Neuron (in vitro differentiated cells): ENCODE data around the gene PPCDC.
A peak's percentile ranks its signal among the peaks of the same experiment; 100 is the strongest.

ENCODE experiments used
- H2AFZ ChIP-seq: one replicate; pipeline ENCODE4 v1.6.1; 2013; ENCODE audit warnings: low read depth, mild to moderate bottlenecking, inconsistent platforms, low read length, moderate library complexity
- H3K27me3 ChIP-seq: one replicate; pipeline ENCODE4 v1.6.1; 2013; ENCODE audit warnings: low read length; ENCODE audit not compliant: insufficient read depth
- H3K36me3 ChIP-seq: one replicate; pipeline ENCODE4 v1.6.1; 2013; ENCODE audit warnings: low read length; ENCODE audit not compliant: insufficient read depth
- H3K4me1 ChIP-seq: one replicate; pipeline ENCODE4 v1.6.1; 2013; ENCODE audit warnings: low read length; ENCODE audit not compliant: insufficient read depth
- H3K4me3 ChIP-seq: 2 replicates; pipeline ENCODE4 v1.5.1; 2013; ENCODE audit warnings: mild to moderate bottlenecking, low read length, moderate library complexity
- H3K9me3 ChIP-seq: one replicate; pipeline ENCODE4 v1.6.1; 2013; ENCODE audit warnings: low read length

The PPCDC gene

GRCh38 chr15:74995779-74996765 is 27.3 kb upstream of the PPCDC start:
- H3K9me3 ChIP-seq: peaks cover 4% of the 10 kb centered on the region
- H3K36me3 ChIP-seq: peaks cover 2% of the 10 kb centered on the region
- peaks cover 13% of the 10 kb centered on the region for H3K4me1 ChIP-seq
- H2AFZ ChIP-seq: peak overlapping the region; percentile 56
- no peaks in the 10 kb centered on the region for H3K27me3 ChIP-seq
- H3K4me3 ChIP-seq: peak overlapping the region; percentile 79

DNA sequence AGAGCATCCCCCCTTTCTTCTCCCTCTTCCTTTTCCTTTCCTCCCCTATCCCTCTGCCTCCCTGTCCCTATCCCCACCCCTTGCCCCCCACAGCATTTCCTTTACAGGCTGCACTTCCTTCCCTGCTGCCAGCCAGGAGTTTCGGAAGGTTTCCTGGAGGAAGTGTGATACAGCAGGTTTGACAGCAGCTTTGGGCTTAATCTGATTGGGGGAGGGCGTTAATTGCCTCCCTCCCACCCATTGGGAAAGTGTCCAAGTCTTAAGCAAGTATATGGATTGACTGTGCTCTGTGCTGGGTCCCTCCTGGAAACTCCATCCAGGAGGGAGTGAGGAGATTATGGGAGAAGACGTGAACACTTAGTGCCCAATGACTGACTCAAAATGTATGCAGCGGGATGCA is 26.2 kb upstream of the PPCDC start:
- H3K9me3 ChIP-seq: peaks cover 4% of the 10 kb centered on the region
- H3K4me3 ChIP-seq: no peak overlapping the region
- peaks cover 13% of the 10 kb centered on the region for H3K4me1 ChIP-seq
- H3K36me3 ChIP-seq: peaks cover 2% of the 10 kb centered on the region
- no peak overlapping the region for H2AFZ ChIP-seq
- H3K27me3 ChIP-seq: no peaks in the 10 kb centered on the region

DNA sequence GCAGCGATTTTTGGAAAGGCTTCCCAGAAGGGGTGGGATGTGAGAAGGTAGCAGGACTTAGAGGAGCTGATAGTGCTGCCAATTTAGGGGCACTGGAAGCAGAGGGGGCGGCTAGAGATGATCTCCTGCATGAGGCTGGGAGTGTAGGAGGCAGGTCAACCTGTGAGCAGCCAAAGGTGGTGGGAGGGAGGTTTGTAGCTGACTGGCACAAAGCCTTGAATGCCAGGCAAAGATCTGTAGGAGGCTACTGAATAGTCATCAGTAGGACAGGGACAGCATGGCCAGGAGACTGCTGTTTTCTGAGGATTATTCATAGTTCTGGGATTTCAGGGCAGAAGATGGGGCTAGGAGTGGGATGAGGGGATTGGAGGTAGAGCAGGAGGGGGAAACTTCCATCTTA is 25.8 kb upstream of the PPCDC start:
- H2AFZ ChIP-seq: no peak overlapping the region
- no peaks in the 10 kb centered on the region for H3K27me3 ChIP-seq
- peaks cover 13% of the 10 kb centered on the region for H3K4me1 ChIP-seq
- peaks cover 4% of the 10 kb centered on the region for H3K9me3 ChIP-seq
- H3K36me3 ChIP-seq: peaks cover 2% of the 10 kb centered on the region
- H3K4me3 ChIP-seq: no peak overlapping the region

DNA sequence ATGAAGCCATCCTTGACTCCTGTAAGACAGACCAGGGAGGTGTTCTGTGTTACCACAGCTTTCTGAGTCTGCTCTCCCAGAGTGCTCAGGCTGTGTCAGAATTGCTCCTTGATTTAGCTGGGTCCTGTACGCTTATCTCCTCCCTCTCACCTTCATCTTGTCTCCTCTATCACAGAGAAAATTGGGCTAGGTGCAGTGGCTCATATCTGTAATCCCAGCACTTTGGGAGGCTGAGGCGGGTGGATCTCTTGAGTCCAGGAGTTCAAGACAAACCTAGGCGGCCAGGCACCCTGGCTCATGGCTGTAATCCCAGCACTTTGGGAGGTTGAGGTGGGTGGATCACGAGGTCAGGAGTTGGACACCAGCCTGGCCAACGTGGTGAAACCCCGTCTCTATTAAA is 22.1 kb upstream of the PPCDC start:
- Histone ChIP-seq H3K9me3 (peaks cover 4% of the 10 kb centered on the region), H3K4me1 (peaks cover 7% of the 10 kb centered on the region), H3K27me3 (no peaks in the 10 kb centered on the region), H2AFZ (no peak overlapping the region), H3K4me3 (no peak overlapping the region), H3K36me3 (peaks cover 9% of the 10 kb centered on the region)

GRCh38 chr15:75002398-75002797 is 21.0 kb upstream of the PPCDC start:
- peaks cover 2% of the 10 kb centered on the region for H3K9me3 ChIP-seq
- no peaks in the 10 kb centered on the region for H3K27me3 ChIP-seq
- H3K4me1 ChIP-seq: no peaks in the 10 kb centered on the region
- H3K4me3 ChIP-seq: no peak overlapping the region
- H3K36me3 ChIP-seq: peaks cover 9% of the 10 kb centered on the region
- H2AFZ ChIP-seq: no peak overlapping the region

DNA sequence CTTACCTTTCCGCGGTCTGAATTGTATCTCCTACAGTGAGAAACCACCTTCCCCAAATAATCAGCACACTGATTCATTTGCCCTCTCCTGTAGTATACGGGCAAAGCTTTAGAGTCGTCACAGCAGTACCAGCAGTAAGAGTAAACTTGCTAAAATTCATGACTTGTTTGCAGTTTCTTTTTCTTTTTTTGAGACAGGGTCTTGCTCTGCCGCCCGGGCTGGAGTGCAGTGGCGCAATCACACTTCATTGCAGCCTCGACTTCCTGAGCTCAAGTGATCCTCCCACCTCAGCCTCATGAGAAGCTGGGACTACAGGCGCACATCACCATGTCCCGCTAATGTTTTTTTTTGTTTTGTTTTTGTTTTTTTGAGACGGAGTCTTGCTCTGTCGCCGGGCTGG is 16.2 kb upstream of the PPCDC start:
- H3K4me1 ChIP-seq: no peaks in the 10 kb centered on the region
- H3K4me3 ChIP-seq: no peak overlapping the region
- no peak overlapping the region for H2AFZ ChIP-seq
- H3K27me3 ChIP-seq: no peaks in the 10 kb centered on the region
- H3K9me3 ChIP-seq: no peaks in the 10 kb centered on the region
- H3K36me3 ChIP-seq: peaks cover 14% of the 10 kb centered on the region

- Histone ChIP-seq H3K36me3 (peaks cover 22% of the 10 kb centered on the region), H3K4me3 (no peak overlapping the region), H3K27me3 (no peaks in the 10 kb centered on the region), H3K9me3 (no peaks in the 10 kb centered on the region), H2AFZ (no peak overlapping the region), H3K4me1 (no peaks in the 10 kb centered on the region)
Measured at GRCh38 chr15:75008221-75008625, 15.2 kb upstream of the PPCDC start.

DNA sequence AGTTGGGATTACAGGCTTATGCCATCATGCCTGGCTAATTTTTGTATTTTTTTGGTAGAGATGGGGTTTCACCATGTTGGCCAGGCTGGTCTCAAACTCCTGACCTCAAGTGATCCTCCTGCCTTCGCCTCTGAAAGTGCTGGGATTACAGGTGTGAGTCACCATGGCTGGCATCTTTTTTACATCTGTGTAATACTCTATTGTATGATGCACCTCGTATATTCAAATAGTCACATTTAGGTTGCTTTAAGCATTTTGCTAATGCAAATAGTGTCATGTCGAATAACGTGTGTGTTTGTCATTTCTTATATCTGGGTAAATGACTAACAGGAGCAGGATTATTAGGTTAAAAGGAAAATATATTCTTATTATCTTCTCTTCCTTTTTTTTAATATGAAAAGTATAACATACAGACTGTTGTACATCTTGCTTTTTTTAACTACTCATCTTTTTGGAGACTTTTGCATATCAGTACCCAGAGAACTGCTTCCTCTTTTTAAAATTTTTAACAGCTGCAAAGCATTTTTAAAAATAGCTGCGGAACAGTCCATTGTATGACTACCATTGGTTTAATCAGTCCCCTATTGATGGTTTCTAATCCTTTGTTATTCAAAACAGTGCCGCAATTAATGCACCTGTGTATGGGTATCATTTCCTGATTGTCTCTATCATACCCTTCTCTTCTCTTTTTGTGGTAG is 14.6 kb upstream of the PPCDC start:
- Histone ChIP-seq H3K4me1 (no peaks in the 10 kb centered on the region), H3K9me3 (no peaks in the 10 kb centered on the region), H3K4me3 (no peak overlapping the region), H3K36me3 (peaks cover 26% of the 10 kb centered on the region), H3K27me3 (no peaks in the 10 kb centered on the region), H2AFZ (no peak overlapping the region)

DNA sequence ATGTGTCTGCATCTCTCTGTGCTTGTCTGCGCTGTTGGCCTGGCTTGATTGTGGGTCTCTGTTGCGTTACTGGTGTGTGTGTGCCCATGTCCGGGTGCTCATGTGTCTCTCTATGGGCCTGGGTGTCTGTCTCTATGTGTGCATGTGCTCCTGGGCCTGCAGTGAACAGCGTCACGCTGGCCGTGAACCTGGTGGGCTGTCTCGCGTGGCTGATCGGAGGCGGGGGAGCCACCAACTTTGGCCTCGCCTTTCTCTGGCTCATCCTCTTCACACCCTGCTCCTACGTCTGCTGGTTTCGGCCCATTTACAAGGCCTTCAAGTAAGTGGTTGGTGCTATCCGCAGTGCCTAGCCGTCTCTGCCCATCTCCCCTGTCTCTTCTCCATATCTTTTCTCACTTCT is 7.0 kb upstream of the PPCDC start:
- Histone ChIP-seq H3K36me3 (peaks cover 60% of the 10 kb centered on the region), H3K4me3 (no peak overlapping the region)

GRCh38 chr15:75019916-75020315 is 3.5 kb upstream of the PPCDC start:
- Histone ChIP-seq H3K9me3 (no peaks in the 10 kb centered on the region), H3K4me1 (peaks cover 5% of the 10 kb centered on the region), H3K27me3 (no peaks in the 10 kb centered on the region), H2AFZ (no peak overlapping the region), H3K36me3 (peaks cover 34% of the 10 kb centered on the region), H3K4me3 (no peak overlapping the region)

More for the DNA sequence above, 7.0 kb upstream of the PPCDC start:
- H2AFZ ChIP-seq: no peak overlapping the region
- H3K4me1 ChIP-seq: no peaks in the 10 kb centered on the region
- no peaks in the 10 kb centered on the region for H3K9me3 ChIP-seq
- no peaks in the 10 kb centered on the region for H3K27me3 ChIP-seq

GRCh38 chr15:75021341-75021740 is 2.0 kb upstream of the PPCDC start:
- Histone ChIP-seq H3K4me1 (peaks cover 5% of the 10 kb centered on the region), H3K9me3 (no peaks in the 10 kb centered on the region), H3K36me3 (peaks cover 26% of the 10 kb centered on the region), H3K4me3 (no peak overlapping the region), H2AFZ (no peak overlapping the region), H3K27me3 (no peaks in the 10 kb centered on the region)

GRCh38 chr15:75022783-75023180 is 608 bp upstream of the PPCDC start:
- peak overlapping the region; percentile 77 for H2AFZ ChIP-seq

DNA sequence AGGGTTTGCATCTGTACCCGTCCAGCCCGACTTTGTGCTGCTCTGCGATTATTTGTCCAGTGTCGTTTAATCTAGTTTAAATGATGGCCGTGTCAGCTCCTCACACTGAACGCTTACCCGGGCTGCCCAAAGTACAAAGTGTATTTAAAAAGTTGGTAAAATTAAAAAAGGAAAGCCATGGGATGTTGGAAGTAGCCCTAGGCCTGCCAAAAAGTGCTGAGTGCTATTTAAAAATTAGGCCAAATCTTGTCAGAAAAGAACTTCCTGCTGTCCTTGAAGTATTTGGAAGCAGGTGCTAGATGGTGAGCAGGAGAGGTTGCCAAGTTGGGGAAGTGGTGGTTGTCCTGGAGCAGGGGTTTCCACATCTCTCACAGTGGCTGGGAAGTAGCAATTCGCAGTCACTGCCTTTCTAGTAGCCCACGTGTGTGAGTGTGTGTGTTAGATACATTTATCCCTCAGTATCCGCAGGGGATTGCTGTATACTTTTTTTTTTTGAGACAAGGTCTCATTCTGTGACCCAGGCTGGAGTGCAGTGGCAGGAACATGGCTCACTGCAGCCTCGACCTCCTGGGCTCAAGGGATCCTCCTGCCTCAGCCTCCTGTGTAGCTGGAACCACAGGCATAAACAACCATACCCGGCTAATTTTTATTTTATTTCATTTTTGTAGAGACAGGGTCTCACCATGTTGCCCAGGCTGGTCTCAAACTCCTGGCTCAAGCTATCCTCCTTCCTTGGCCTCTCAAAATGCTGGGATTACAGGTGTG is 664 bp downstream of the PPCDC start:
- Histone ChIP-seq H2AFZ (peak overlapping the region; percentile 77), H3K4me1 (peaks cover 5% of the 10 kb centered on the region)

More at GRCh38 chr15:75022783-75023180, 608 bp upstream of the PPCDC start:
- H3K9me3 ChIP-seq: no peaks in the 10 kb centered on the region
- H3K4me1 ChIP-seq: peaks cover 5% of the 10 kb centered on the region
- no peaks in the 10 kb centered on the region for H3K27me3 ChIP-seq
- H3K36me3 ChIP-seq: peaks cover 14% of the 10 kb centered on the region
- peak overlapping the region; percentile 9 for H3K4me3 ChIP-seq

More for the DNA sequence above, 664 bp downstream of the PPCDC start:
- Histone ChIP-seq H3K4me3 (peak overlapping the region; percentile 83), H3K27me3 (no peaks in the 10 kb centered on the region), H3K9me3 (no peaks in the 10 kb centered on the region), H3K36me3 (peaks cover 7% of the 10 kb centered on the region)
